ENCODE results near the gene TCFL5.

The TCFL5 gene

DNA sequence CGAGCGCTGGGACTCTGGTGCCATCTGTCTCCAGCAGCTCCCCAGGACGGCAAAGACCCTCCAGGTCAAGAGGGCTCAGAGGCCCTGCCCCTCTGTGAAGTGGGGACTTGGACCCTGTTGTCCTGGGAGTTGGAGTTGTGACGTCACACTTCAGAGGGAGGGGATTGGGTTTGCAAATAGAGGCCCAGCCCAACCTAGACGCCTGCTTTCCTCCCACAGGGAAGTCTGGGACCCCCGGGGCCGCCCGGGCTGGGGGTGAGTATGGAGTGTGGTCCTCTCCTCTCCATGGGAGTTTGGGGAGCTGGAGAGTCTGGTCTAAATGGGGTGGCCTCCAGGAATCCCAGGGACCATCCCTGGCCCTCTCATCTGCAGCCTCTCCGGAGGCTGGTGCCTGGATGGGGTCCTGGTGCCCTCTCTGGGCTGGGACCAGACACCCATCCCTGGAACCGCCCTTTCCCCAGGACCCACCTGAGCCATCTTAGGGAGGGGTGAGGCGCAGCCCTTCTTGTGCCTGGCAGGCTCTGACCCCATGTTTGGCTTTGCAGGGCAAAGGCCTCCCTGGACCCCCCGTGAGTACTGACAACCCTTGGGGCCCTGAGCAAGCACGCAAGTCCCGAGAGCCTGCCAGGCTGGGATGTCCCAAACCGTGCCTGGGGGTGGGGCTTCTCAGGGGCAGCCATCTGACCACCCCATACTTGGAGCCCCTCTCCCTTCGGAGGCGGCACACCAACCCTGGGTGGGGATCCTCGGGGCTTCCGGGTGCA is 40.5 kb downstream of the TCFL5 start:
- DNase-seq: no peak

DNA sequence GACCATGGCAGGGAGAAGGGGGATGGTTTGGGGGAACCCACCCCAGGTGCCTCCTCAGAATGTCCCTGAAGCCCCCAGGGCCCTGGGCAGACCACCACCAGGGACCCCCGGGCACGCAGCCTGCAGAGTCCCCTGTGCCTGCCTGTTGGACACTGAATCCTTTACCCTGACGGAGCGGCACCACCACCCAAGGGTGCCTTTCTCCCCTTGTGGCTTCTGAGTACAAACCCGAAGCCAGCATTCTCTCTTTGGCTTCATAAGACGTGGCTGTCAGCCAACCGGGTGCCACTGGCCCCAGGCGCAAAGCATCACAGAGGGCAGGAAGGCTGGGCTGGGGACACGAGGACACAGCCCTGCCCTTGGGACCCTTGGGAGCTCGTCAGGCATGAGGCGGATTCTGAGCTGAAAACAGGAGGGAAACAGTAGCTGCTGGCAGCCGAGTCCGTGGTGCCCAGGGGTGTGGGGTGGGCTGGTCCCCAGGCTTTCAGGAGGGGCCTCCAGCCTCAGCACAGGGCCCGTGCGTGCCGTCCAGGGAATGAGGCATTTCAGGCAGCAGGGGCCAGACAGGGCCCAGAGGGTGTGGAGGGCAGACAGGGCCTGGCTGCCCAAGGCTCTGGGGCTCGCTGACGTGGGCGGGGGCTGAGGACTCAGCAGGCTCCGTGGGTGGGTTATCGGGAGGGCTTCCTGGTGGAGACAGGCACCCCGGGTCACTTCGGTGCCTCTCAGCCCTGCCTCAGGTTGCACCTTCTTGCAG is 41.2 kb downstream of the TCFL5 start:
- no peak for DNase-seq

- DNase-seq: no peak
These were observed 42.0 kb downstream of the TCFL5 start for GRCh38 chr20:62819494-62820174.

DNA sequence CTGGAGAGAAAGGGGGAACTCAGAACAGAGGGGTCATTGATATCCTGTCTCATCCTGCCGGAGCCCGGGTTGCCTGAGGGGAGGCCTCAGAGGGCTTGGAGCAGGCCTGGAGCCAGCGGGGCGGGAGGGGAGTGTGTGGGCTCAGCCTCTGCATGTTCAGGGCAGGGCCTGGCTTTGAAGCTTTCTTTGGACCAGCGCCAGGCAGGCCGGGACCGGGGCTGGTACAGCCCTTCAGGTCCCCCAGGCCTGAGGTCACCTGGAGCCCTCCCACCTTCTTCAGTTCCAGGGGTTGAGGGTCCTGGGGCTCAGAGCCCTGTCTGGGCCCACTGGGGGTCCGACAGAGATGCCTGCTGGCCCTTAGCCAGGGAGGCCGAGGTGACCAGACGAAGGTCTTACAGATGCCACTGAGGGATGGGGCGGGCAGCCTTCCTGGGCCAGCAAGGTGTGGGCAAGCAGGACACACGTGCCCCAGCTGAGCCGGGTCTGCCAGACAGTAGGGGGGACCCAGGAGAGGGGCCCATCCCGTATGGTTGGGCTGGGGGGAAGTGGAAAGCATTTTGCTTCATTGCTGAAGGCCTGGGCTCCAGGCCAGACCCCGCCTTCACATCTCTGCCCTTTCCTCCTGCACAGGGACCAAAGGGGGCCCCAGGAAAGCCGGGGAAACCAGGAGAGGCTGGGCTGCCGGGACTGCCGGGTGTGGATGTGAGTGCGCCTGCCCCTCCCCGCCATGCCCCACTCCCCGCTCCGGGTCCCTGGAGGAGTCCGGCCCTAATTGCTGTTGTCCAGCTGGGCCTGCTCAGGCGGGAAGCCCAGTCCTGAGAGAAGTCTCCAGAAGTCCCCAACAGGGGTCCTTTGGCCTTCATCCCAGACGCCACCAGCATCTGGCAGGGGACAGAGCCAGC is 42.8 kb downstream of the TCFL5 start:
- peak; percentile 48 for DNase-seq

GRCh38 chr20:62817975-62818591 is 43.5 kb downstream of the TCFL5 start:
- DNase-seq: no peak

- no peak for DNase-seq
These were observed 44.4 kb downstream of the TCFL5 start, which contains the start of gene COL9A3 for GRCh38 chr20:62816884-62817873. COL9A3 (plus strand) TSS chr20:62817050; CDS start chr20:62817065, 15 bp downstream.

GRCh38 chr20:62816031-62816883 is 45.4 kb downstream of the TCFL5 start:
- no peak for DNase-seq

DNA sequence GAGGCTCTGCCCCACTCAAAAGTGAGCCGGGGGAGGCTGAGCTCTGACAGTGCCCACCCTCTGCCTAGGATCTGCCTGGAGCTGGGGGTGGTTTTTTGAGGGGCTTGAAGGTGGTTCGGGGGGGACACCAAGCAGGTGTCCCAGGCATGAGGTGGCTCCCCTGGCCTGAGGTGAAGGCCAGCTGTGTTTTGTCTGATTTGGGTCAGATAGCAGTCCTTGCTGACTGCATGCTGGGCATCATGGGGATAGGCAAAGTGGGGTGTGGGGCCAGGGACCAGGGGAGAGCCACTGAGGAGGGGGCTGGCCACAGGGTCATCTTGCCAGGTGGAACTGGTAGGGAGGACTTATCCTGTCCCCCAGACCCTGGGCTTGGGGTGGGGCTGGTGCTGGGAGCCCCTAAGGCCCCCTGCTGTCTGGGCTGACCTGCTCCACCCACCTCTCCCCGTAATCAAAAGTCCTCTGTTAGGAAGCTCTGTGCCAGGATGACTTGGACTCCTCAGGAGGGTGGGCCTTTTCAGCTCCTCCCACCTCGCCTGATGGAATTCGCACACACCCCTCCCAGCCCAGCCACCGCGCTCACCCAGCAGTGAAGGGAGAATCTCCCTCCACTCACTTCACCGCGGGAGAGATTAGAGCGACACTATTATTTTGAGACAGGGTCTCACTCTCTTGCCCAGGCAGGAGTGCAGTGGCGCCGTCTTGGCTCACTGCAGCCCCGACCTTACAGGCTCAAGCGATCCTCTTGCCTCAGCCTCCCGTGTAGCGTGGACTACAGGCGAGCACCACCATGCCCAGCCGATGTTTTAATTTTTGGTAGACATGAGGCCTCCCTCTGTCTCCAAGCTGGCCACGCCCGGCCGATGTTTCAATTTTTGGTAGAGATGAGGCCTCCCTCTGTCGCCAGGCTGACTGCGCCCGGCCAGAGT is 46.3 kb downstream of the TCFL5 start:
- peak; percentile 11 for DNase-seq

GRCh38 chr20:62814709-62815065 is 46.9 kb downstream of the TCFL5 start:
- no peak for DNase-seq

DNA sequence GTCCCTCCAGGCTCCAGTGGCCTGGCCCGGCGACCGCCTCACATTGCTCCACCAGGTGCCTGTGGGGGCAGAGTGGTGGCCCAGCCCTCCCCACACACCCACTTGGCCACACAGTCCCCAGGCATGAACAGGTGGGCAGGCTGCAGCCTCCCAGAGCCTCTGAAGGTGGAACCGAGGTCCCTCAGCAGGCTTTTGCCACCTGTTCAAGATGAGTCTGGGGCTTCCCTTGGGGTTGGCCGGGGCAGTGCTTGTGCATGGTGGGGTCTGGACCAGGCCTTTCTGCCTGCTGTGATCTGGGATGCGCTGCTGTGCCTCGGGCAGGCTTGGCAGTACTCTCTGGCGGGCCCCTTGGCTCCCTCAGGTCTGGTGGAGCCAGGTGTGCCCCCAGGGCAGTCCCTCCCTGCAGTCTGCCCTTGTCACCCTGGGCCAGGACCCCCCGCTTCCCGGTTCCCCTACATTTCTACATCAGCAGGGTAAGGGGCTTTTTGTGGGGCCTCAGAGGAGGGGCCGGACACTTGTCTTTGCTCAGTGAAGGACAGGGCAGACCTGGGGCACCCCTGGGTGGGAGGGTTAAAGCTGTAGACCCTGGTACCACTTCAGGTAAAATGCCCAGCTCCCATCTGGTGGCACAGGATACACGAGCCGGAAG is 47.4 kb downstream of the TCFL5 start:
- no peak for DNase-seq

DNA sequence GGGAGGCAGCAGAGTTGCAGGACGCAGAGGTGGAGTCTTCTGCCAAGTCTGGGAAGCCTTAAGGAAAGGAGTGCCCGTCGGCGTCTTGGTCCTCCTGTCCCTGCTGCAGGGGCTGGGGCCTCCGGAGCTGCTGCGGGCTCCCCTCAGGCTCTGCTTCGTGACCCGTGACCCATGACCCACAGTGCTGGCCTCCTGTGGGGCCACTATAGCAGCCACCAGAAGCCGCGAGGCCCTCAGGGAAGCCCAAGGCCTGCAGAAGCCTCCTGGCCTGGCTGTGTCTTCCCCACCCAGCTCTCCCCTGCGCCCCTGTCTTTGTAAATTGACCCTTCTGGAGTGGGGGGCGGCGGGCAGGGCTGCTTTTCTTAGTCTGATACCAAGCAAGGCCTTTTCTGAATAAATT is 48.0 kb downstream of the TCFL5 start:
- DNase-seq: no peak

- DNase-seq: no peak
These were observed 48.8 kb downstream of the TCFL5 start for GRCh38 chr20:62812907-62813200.

DNA sequence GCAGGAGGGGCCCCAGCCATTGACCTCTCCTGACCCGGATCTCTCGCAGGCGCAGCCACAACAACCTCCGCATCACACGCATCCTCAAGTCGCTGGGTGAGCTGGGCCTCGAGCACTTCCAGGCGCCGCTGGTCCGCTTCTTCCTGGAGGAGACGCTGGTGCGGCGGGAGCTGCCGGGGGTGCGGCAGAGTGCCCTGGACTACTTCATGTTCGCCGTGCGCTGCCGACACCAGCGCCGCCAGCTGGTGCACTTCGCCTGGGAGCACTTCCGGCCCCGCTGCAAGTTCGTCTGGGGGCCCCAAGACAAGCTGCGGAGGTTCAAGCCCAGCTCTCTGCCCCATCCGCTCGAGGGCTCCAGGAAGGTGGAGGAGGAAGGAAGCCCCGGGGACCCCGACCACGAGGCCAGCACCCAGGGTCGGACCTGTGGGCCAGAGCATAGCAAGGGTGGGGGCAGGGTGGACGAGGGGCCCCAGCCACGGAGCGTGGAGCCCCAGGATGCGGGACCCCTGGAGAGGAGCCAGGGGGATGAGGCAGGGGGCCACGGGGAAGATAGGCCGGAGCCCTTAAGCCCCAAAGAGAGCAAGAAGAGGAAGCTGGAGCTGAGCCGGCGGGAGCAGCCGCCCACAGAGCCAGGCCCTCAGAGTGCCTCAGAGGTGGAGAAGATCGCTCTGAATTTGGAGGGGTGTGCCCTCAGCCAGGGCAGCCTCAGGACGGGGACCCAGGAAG is 49.3 kb downstream of the TCFL5 start:
- DNase-seq: no peak

DNA sequence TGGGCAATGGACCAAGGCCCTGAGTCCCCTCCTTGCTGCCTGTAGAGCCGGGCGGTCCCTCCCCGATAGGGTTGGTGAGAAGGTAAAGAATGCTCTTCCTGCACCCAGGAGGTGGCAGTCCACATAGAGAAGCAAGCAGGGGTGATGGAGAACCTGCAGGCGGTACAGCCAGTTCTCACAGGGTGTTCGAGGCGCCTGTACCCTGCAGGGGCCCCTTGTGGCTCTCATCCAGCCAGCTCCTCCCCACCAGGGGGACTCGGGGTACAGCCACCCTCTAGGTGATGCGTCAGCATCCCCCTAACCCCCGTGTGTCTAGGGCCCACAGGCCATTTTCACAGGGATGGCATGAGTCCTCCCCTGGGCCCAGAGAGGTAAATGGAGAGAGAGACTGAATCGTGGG is 49.9 kb downstream of the TCFL5 start:
- no peak for DNase-seq

DNA sequence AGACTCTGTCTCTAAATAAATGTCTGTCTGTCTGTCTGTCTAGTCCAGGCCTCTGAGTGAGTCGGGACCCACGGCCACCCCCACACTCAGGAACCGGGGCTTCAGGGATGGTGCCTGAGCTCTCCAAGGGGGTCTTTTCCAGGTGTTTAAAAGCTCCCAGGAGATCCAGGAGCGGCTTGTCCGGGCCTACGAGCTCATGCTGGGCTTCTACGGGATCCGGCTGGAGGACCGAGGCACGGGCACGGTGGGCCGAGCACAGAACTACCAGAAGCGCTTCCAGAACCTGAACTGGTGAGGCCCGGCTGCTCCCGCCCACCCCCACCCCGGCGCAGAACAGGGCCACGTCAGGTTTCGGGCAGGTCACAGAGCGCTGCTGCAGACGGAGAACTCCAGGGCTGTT is 50.3 kb downstream of the TCFL5 start:
- no peak for DNase-seq

GRCh38 chr20:62809530-62810428 is 51.8 kb downstream of the TCFL5 start:
- no peak for DNase-seq

Measured in DMS 273 treated with DMSO at 0.1 percent for 48 hours (cell line).